Fibroblast of mammary gland (primary cell): Measurements from ENCODE around the gene NOMO2.
"Not testable (repeated sequence)": the region's sequence is repeated elsewhere in the genome, so short reads cannot be mapped to it uniquely, and the experiment has no call there.

ENCODE experiments used
- DNase-seq: peaks from one replicate; pipeline ENCODE4 v3.0.0-alpha.2; 2010; ENCODE audit warnings: low read depth
- H3K4me3 ChIP-seq: 2 replicates; pipeline ENCODE4 v1.5.1; 2011; ENCODE audit warnings: low read depth, mild to moderate bottlenecking, low read length, moderate library complexity; ENCODE audit not compliant: control insufficient read depth

The NOMO2 gene

DNA sequence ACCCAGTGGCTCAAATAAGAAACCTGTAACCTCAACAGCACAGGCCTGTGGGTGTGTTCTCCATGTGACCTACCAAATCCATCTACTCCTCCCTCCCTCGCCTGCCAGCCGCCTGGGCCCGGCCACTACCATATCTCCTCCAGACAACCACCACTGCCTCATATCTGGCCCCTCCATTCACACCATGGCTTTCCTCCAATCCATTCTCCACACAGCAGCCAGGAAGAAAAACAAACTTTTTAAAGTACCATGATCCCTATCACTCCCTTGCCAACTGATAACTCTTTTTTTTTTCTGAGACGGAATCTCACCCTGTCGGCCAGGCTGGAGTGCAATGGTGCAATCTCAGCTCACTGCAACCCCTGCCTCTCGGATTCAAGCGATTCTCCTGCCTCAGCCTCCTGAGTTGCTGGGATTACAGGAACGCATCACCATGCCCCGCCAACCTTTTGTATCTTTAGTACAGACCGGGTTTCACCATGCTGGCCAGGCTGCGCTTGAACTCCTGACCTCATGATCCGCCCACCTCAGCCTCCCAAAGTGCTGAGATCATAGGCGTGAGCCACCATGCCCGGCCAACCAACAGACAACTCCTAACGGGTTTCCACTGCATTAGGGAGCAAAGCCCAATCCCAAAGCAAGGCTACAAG lies 26.3 kb downstream of the NOMO2 start:
- not testable (repeated sequence) for H3K4me3 ChIP-seq
- peak; percentile 54 for DNase-seq

GRCh38 chr16:18534308-18534707 lies 27.6 kb downstream of the NOMO2 start:
- not testable (repeated sequence) for DNase-seq, H3K4me3 ChIP-seq

- DNase-seq, H3K4me3 ChIP-seq: not testable (repeated sequence)
Measured at GRCh38 chr16:18531323-18531722, 30.6 kb downstream of the NOMO2 start.

- DNase-seq, H3K4me3 ChIP-seq: not testable (repeated sequence)
Measured at GRCh38 chr16:18530329-18530728, 31.6 kb downstream of the NOMO2 start.

DNA sequence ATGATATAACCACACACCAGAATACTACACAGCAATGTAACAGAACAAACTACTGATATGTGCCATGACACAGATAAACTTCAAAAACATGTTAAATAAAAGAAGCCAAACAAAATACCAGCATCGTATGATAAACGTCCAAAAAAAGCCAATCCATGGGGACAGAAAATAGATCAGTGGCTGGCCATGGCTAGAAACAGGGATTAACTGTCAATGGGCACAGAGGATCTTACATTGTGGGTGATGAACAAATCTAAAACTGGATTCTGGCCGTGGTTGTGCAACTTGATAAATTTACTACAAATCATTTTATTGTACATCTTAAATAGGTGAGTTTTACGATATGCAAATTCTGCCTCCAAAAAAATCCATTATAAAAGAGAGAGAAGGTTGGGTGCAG lies 35.4 kb downstream of the NOMO2 start:
- not testable (repeated sequence) for H3K4me3 ChIP-seq, DNase-seq

- DNase-seq, H3K4me3 ChIP-seq: not testable (repeated sequence)
Measured at GRCh38 chr16:18525882-18526482, 35.9 kb downstream of the NOMO2 start.

DNA sequence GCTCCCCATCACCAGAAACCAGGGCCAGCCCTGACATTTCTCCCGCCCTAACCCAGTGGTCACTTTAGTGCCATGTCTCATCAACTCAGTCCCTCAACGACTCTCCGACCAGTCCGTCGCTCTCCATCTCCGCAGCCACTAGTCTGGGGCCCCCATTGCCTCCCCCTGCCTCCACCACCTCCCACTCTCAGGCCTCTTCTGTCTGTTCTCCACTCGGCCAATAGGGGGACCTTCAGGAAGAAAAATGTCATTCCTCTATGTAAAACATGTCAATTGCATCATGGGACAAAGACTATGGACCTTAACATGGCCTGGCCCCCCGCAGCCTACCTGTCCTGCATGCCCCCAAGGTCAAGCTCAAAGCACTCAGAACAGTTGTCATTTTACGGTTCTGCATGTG lies 39.3 kb downstream of the NOMO2 start:
- DNase-seq, H3K4me3 ChIP-seq: not testable (repeated sequence)

DNA sequence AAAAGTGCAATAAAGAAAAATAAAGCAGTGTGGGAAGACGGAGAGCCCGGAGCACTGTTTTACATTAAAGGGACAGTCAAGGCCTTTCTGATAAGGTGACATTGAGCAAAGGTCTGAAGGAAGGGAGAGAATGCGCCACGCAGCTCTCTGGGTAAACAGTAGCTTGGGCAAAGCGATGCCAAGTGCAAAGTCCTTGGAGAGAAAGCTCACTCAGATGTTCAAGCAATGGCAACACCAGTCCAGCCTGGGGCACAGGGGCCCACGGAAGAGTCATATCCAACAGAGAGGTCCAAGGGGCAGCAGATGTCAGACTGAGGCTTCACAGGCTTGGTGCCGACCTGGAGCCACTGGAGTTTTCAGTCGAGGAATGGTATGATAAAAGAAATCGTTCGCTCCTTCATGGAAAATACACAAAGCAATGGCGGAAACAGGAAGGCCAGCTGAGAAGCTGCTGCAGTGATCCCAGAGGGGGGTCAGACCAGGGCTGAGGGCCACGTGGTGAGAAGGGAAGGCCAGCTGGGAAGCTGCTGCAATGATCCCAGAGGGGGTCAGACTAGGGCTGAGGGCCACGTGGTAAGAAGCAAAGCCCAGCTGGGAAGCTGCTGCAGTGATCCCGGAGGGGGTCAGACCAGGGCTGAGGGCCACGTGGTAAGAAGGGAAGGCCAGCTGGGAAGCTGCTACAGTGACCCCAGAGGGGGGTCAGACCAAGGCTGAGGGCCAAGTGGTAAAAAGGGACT lies 40.3 kb downstream of the NOMO2 start:
- not testable (repeated sequence) for H3K4me3 ChIP-seq, DNase-seq

GRCh38 chr16:18518536-18519283 lies 43.2 kb downstream of the NOMO2 start:
- H3K4me3 ChIP-seq, DNase-seq: not testable (repeated sequence)

DNA sequence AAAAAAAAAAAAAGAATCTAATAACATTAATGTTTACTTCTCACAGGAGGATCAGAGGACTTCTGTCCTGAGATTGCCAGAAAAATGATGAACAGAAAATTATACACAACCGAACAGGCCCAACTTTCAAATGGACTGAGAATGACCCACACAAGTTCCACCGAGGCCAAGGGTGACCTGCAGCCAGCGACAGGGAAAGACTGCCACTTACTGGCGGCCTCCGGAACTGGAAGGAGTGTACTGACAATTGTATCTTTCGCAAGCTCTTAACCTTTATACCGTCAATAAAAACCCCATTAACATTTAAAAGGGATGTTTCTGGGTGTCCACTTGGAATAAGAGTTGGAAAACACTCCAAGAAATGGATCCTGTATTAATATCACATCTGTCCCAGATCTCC lies 63.5 kb downstream of the NOMO2 start:
- not testable (repeated sequence) for H3K4me3 ChIP-seq, DNase-seq

- not testable (repeated sequence) for H3K4me3 ChIP-seq, DNase-seq
Measured at GRCh38 chr16:18497032-18497431, 64.9 kb downstream of the NOMO2 start.

DNA sequence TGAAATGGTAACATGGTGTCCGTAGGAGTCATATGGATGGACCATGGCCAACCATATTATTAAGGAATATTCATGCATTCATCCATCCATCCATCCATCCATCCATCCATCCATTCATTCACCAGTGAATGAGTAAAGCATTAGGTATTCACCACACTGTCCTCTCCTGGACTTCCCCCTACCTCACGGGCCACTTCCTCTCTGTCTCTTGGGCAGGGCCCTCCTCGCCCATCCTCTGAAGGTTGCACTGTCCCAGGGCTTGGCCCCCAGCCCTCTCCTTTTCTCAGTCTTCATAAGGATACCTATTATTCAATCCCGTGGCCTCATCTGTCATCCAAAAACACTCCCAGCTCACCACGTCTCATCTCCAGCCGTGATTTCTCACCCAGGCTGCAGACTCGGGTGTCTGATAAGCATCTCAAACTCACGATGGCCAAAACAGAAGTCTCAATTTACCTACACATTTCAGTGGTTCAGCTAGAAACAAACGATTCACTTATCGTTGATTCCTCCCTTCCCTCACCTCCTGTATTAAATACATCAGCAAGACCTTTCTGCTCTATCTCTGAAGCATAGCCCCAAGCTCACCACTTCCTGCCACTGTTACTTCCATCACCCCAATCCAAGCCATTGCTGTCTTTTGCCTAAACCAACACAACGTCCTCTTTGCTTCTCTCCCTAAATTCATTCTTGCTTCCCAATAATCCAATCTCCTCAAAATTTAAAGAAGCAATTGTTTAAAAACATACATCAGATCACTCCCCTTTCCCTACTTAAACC lies 69.6 kb downstream of the NOMO2 start:
- not testable (repeated sequence) for H3K4me3 ChIP-seq, DNase-seq

DNA sequence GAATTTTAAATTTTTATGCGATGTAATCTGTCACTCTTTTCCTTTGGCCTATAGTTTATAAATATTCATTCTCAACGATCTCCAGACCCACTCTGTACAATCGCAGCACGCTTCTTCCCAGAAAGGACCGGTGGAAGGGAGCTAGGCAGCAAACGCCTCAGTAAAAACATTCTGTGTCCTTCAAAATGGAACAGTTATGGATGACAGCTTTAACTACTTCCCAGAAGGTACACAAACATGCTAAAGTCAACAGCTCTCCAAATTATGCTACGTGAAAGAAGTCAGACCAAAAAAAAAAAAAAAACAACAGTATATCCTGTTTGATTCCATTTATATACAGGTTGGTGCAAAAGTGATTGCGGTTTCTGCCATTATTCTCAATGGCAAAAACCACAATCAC lies 125.9 kb downstream of the NOMO2 start:
- DNase-seq, H3K4me3 ChIP-seq: not testable (repeated sequence)

GRCh38 chr16:18415827-18416226 lies 146.1 kb downstream of the NOMO2 start:
- H3K4me3 ChIP-seq, DNase-seq: not testable (repeated sequence)

- not testable (repeated sequence) for DNase-seq, H3K4me3 ChIP-seq
Measured at GRCh38 chr16:18409532-18410293, 152.2 kb downstream of the NOMO2 start.

- not testable (repeated sequence) for H3K4me3 ChIP-seq, DNase-seq
Measured at GRCh38 chr16:18401851-18402657, 159.8 kb downstream of the NOMO2 start.

- DNase-seq, result not testable (repeated sequence)
- peak overlapping the region; percentile 26 for H3K4me3 ChIP-seq
Measured at GRCh38 chr16:18401159-18401558, 160.7 kb downstream of the NOMO2 start.
